ENCODE results near the gene PLXDC1.

DNA sequence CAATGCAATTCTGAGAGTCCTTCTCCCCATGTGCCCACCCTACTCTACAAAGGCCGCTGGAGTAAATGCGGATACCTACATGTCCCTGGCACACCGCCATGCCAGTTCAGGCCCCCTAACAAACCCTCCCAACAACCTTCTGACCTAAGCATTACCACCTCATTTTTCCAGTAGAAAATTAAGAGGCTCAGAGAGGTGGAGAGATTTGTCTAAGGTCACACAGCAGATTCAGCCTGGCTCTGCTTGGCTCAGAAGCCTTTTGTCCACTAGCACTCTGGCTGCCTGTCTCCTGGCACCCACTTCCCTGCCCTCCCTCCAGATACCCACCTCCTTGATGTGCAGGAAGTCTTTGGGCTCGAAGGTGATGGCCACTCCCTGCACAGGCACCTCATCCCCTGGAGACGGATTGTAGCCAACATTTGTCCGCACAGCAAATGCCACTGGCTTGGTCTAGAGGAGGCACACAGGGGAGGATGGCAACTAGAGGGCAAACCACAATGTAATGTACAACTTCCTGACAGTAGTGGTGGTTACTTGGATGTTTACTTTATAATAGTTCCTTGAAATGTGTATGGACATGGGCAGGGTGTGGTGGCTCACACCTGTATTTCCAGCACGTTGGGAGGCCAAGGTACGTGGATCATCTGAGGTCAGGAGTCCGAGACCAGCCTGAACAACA is 35.9 kb upstream of the PLXDC1 start:
- TF ChIP-seq, protein P1, sequence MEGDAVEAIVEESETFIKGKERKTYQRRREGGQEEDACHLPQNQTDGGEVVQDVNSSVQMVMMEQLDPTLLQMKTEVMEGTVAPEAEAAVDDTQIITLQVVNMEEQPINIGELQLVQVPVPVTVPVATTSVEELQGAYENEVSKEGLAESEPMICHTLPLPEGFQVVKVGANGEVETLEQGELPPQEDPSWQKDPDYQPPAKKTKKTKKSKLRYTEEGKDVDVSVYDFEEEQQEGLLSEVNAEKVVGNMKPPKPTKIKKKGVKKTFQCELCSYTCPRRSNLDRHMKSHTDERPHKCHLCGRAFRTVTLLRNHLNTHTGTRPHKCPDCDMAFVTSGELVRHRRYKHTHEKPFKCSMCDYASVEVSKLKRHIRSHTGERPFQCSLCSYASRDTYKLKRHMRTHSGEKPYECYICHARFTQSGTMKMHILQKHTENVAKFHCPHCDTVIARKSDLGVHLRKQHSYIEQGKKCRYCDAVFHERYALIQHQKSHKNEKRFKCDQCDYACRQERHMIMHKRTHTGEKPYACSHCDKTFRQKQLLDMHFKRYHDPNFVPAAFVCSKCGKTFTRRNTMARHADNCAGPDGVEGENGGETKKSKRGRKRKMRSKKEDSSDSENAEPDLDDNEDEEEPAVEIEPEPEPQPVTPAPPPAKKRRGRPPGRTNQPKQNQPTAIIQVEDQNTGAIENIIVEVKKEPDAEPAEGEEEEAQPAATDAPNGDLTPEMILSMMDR (IDR thresholded peaks at IDR 0.05), result no peak
- TF ChIP-seq EZH2 (IDR thresholded peaks at IDR 0.05) (no peak), EZH2phosphoT487 (IDR thresholded peaks at IDR 0.05) (no peak)

Data from neural progenitor cell (in vitro differentiated cells).